A673 (cell line): ENCODE measurements around the gene SVIL.

Experiments
- CTCF ChIP-seq: fragments of 300-800, 200-600 bp; sonication (generic); conservative IDR thresholded peaks from 2 replicates; pipeline ENCODE4 v1.5.1; 2017; ENCODE audit warnings: low read depth, mild to moderate bottlenecking, antibody characterized with exemption, low read length, moderate library complexity, mixed read lengths
- EZH2 ChIP-seq: fragments of 200-600 bp; sonication (generic); IDR thresholded peaks from 2 replicates; pipeline ENCODE4 v1.6.1; 2017; ENCODE audit warnings: borderline replicate concordance, low read depth, mild to moderate bottlenecking, mixed read lengths, antibody characterized with exemption, low read length; ENCODE audit not compliant: poor library complexity, severe bottlenecking

GRCh38 chr10:29630205-29631048 lies 4.3 kb downstream of the SVIL start:
- TF ChIP-seq CTCF (no peak), EZH2 (no peak)
